T-cell (primary cell): ENCODE results near the gene CYP3A7. TPM values are rescaled to one million over a fixed set of nuclear protein-coding genes. Genes with fewer than 3 reads are reported as not detected.
"Not testable (repeated sequence)": the region's sequence is repeated elsewhere in the genome, so short reads cannot be mapped to it uniquely, and the experiment has no call there.

Experiments
- ATAC-seq, 4 experiments: fragments of 200-7000 bp in 3 of 4; fragments of 150-1000 bp in 1 of 4; cut with Tn5 transposase; replicated peaks in 1 of 4; 1 replicate in 3 of 4; 2 replicates in 1 of 4; pipeline ENCODE4 v1.10.0; 2021; ENCODE audit warnings: moderate library complexity in 3 of 4, mild to moderate bottlenecking in 2 of 4, moderate number of reproducible peaks in 1 of 4
- CTCF ChIA-PET, 2 donors: fragments of 300-600 bp; sonication (Branson Sonifier 250); formaldehyde crosslinking; loops; one replicate each; lab custom pipeline; 2022; ENCODE audit warnings: antibody characterized with exemption in 2 of 2; lab: Charles Lee
- POLR2A ChIA-PET, 2 donors: fragments of 300-600 bp; sonication (Branson Sonifier 250); formaldehyde crosslinking; loops; one replicate each; lab custom pipeline; 2022; ENCODE audit warnings: antibody characterized with exemption in 2 of 2; lab: Charles Lee
- DNase-seq, 35 experiments: peaks; one replicate each; pipeline versions ENCODE4 v3.0.0 to v3.0.0-alpha.2; 2013 to 2023
- H3K27ac ChIP-seq: one replicate; pipeline ENCODE4 v1.5.1; 2013; ENCODE audit warnings: low read length
- H3K27me3 ChIP-seq, 2 experiments: replicated peaks in 1 of 2; 1 replicate in 1 of 2; 2 replicates in 1 of 2; pipeline versions ENCODE4 v1.6.1 to v1.7.0; 2013; ENCODE audit warnings: low read length in 1 of 2, mixed read lengths in 1 of 2; ENCODE audit not compliant: control insufficient read depth in 2 of 2, insufficient read depth in 2 of 2; ENCODE audit errors: extremely low read depth in 1 of 2
- H3K36me3 ChIP-seq, 2 donors: 1 replicate in 1 of 2; 2 replicates in 1 of 2; pipeline versions ENCODE4 v1.6.1 to v1.7.0; 2013; ENCODE audit warnings: low read length in 1 of 2; ENCODE audit not compliant: control insufficient read depth in 2 of 2, insufficient read depth in 1 of 2; ENCODE audit errors: extremely low read depth in 1 of 2
- H3K4me1 ChIP-seq, 2 experiments: 1 replicate in 1 of 2; 2 replicates in 1 of 2; pipeline versions ENCODE4 v1.6.1 to v1.7.0; 2013; ENCODE audit warnings: low read length in 2 of 2, mixed read lengths in 1 of 2; ENCODE audit not compliant: insufficient read depth in 2 of 2, control insufficient read depth in 1 of 2; ENCODE audit errors: extremely low read depth in 1 of 2
- H3K4me3 ChIP-seq, 2 donors: 1 replicate in 1 of 2; 2 replicates in 1 of 2; pipeline versions ENCODE4 v1.5.1 to v1.7.0; 2013; ENCODE audit warnings: mild to moderate bottlenecking in 2 of 2, low read length in 1 of 2, moderate library complexity in 1 of 2; ENCODE audit not compliant: control insufficient read depth in 1 of 2; ENCODE audit errors: extremely low read depth in 1 of 2
- H3K9me3 ChIP-seq: 2 replicates; pipeline ENCODE4 v1.7.0; 2013
- H3K27ac Mint-ChIP-seq, 2 donors: one replicate each; pipeline ENCODE4 v1.8.0; 2020 to 2021; ENCODE audit warnings: mild to moderate bottlenecking in 2 of 2, mixed read lengths in 2 of 2
- H3K27me3 Mint-ChIP-seq, 2 donors: one replicate each; pipeline ENCODE4 v1.8.0; 2021 to 2022; ENCODE audit warnings: mixed read lengths in 2 of 2
- H3K36me3 Mint-ChIP-seq: one replicate; pipeline ENCODE4 v1.8.0; 2021; ENCODE audit warnings: mixed read lengths
- H3K4me1 Mint-ChIP-seq, 3 donors: one replicate each; pipeline ENCODE4 v1.8.0; 2020 to 2022; ENCODE audit warnings: mixed read lengths in 3 of 3, mild to moderate bottlenecking in 1 of 3
- H3K4me3 Mint-ChIP-seq, 3 donors: one replicate each; pipeline ENCODE4 v1.8.0; 2020 to 2022; ENCODE audit warnings: mild to moderate bottlenecking in 3 of 3, mixed read lengths in 3 of 3, moderate library complexity in 3 of 3
- H3K9me3 Mint-ChIP-seq, 3 donors: one replicate each; pipeline ENCODE4 v1.8.0; 2020 to 2022; ENCODE audit warnings: mixed read lengths in 3 of 3
- WGBS: methylation state at CpG from one replicate; pipeline ENCODE4 v1.1.5; 2013; ENCODE audit warnings: missing lambda C conversion rate; ENCODE audit not compliant: insufficient coverage; 5-methylcytosine and 5-hydroxymethylcytosine counted together
- total RNA-seq, 35 experiments: library from RNA in 6 of 35; stranded (reverse) in 6 of 35; fragments of 120-200 nt in 1 of 35; gene quantifications; one replicate each; pipeline versions ENCODE4 v1.2.1 to v1.2.4 and lab custom pipeline; 2013 to 2026

Gene CYP3A7
- total RNA-seq, 5 donors from 2014 or later (not counting 1 experiment from before 2014, with no cell fraction given): not detected

DNA sequence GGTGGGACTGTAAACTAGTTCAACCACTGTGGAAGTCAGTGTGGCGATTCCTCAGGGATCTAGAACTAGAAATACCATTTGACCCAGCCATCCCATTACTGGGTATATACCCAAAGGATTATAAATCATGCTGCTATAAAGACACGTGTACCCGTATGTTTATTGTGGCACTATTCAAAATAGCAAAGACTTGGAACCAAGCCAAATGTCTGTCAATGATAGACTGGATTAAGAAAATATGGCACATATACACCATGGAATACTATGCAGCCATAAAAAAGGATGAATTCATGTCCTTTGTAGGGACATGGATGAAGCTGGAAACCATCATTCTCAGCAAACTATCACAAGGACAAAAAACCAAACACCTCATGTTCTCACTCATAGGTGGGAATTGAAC lies 11.9 kb upstream of the CYP3A7 start:
- ATAC-seq, H3K4me1 Mint-ChIP-seq, H3K27ac Mint-ChIP-seq, H3K4me3 Mint-ChIP-seq, H3K9me3 ChIP-seq, CTCF ChIA-PET, H3K27ac ChIP-seq, H3K36me3 Mint-ChIP-seq, H3K27me3 ChIP-seq, H3K9me3 Mint-ChIP-seq, H3K4me3 ChIP-seq, DNase-seq, H3K4me1 ChIP-seq, POLR2A ChIA-PET, H3K36me3 ChIP-seq: not testable (repeated sequence)
- no CpG with 5 or more reads among the region's 3 CpGs for WGBS
- H3K27me3 Mint-ChIP-seq: peaks cover 5 to 16% of the 10 kb centered on the region in 2 donors

DNA sequence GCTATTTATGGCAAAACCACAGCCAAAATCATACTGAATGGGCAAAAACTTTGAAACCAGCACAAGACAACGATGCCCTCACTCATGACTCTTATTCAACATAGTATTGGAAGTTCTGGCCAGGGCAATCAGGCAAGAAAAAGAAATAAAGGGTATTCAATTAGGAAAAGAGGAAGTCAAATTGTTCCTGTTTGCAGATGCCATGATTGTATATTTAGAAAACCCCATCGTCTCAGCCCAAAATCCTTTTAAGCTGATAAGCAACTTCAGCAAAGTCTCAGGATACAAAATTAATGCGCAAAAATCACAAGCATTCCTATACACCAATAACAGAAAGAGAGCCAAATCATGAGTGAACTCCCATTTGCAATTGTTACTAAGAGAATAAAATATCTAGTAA lies 10.4 kb upstream of the CYP3A7 start:
- H3K4me1 ChIP-seq, H3K27me3 ChIP-seq, DNase-seq, H3K9me3 ChIP-seq, CTCF ChIA-PET, POLR2A ChIA-PET, H3K4me3 ChIP-seq, H3K27ac Mint-ChIP-seq, H3K4me3 Mint-ChIP-seq, H3K4me1 Mint-ChIP-seq, H3K36me3 ChIP-seq, H3K27ac ChIP-seq, ATAC-seq, H3K36me3 Mint-ChIP-seq, H3K9me3 Mint-ChIP-seq: not testable (repeated sequence)
- H3K27me3 Mint-ChIP-seq: peaks cover 8 to 17% of the 10 kb centered on the region in 2 donors
- no CpG with 5 or more reads among the region's 3 CpGs for WGBS

DNA sequence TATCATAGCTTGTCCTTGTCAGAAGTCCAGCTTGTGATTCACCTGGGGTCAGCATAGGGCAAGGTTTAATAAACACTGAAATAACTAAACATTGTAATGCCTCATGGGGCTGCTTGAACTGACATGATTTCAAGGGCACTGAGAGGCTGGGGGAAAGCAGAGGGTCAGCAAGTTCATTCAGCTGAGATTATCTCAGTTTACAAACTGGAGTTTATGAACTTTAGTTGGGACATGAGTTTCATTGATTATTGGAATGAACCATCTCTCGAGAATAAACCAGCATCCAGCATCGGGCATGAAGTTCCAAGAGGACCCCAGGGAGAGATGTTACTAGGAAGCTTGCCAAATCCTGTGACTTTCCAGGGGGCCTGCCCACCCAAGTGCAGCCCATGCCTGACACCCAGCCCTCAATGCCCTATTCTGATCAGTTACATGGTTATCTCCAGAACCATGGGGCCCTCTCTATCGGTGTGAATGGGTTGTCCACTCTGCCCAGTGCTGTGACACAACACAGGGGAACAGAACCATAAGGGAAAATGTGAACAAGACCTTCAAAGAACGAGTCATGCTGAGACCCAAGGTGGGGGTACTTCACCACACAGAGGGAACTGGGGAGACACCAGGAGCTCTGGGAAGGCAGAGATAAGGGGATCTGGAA lies 7.9 kb upstream of the CYP3A7 start:
- 87% methylated on average over 4 of the region's 4 CpGs for WGBS
- Mint-ChIP-seq H3K36me3 (peaks cover 23% of the 10 kb centered on the region), H3K4me1 (peaks cover 0 to 4% (median 0%) of the 10 kb centered on the region in 3 donors), H3K27me3 (peaks cover 8 to 17% of the 10 kb centered on the region in 2 donors), H3K4me3 (no peak overlapping the region), H3K27ac (no peak overlapping the region), H3K9me3 (no peaks in the 10 kb centered on the region)
- Histone ChIP-seq H3K9me3 (no peaks in the 10 kb centered on the region), H3K27me3 (peaks cover 0 to 6% of the 10 kb centered on the region in 2 experiments), H3K27ac (no peak overlapping the region), H3K4me1 (no peaks in the 10 kb centered on the region), H3K36me3 (no peaks in the 10 kb centered on the region), H3K4me3 (no peak overlapping the region)
- no peak for DNase-seq
- ATAC-seq: no peak
- POLR2A ChIA-PET: no interaction called here
- CTCF ChIA-PET: interaction anchor here in 1 of 2 donors (0.6 kb wide), 1 partner anchor 9 kb away, joined by 3 read pairs; no protein-coding TSS in a partner anchor

DNA sequence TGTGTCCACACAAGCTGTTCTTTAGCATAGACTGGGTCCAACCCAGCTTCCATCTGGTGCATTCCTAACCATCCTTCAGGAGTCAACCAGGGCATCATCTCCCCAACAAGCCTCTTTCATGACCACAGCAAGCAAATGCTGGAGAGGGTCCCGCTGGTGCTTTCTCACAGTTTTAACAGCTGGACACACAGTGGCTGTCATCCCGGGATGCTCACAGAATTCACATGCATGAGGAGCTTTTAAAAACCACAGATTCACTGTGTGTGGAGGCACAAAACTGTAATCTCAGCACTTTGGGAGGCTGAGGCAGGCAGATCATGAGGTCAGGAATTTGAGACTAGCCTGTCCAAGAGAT lies 6.4 kb upstream of the CYP3A7 start:
- ATAC-seq: no peak

DNA sequence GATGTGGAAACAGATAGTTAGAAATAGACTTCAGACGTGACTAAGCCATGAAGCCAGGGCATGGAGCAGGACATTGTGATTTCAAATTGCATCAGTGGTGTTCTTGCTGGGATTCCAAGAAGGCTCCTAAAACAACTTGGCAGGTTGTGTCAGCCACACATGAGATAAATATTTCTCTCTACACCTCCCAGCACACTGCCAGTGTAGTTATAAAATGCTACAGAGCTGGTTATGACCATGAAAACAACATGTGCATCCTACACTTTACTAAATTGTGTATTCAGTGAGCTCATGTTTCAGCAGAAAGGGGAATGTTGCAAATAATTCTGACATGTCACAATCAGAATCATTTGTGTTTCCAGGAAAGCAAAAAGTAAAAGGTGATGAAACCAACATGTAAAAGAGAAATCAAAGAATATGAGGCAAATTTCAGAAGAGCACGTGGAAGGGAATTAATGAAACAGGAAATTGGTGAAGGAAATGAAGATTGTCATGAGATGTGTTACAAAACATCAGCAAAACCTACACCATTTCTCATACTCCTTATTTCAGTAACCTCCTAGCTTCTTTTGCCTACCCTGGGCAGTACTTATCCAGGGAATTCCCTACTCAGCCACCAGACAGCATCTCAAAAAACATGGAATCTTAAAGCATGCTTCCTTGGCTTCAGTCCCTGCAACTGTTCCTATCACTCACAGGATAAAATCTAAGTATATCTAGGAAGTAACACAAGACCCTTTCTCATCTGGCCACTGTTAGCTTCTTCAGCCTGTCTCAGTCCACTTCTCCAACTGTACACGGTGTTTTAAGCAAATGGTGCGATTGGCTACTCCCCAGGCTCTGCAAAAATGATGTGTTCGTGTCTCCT lies 5.8 kb upstream of the CYP3A7 start:
- H3K9me3 ChIP-seq: no peaks in the 10 kb centered on the region
- H3K4me1 ChIP-seq: no peaks in the 10 kb centered on the region
- peaks cover 38% of the 10 kb centered on the region for H3K36me3 Mint-ChIP-seq
- DNase-seq (no peak), ATAC-seq (no peak)
- H3K4me3 Mint-ChIP-seq: no peak overlapping the region
- CTCF ChIA-PET: no interaction called here
- H3K4me3 ChIP-seq: no peak overlapping the region
- peaks cover 8 to 17% of the 10 kb centered on the region in 2 donors for H3K27me3 Mint-ChIP-seq
- 79% methylated on average over 4 of the region's 5 CpGs for WGBS
- H3K9me3 Mint-ChIP-seq: no peaks in the 10 kb centered on the region
- H3K27ac Mint-ChIP-seq: no peak overlapping the region
- no peak overlapping the region for H3K27ac ChIP-seq
- H3K4me1 Mint-ChIP-seq: peaks cover 0 to 4% (median 0%) of the 10 kb centered on the region in 3 donors
- H3K27me3 ChIP-seq: peaks cover 0 to 6% of the 10 kb centered on the region in 2 experiments
- no peaks in the 10 kb centered on the region for H3K36me3 ChIP-seq
- POLR2A ChIA-PET: interaction anchor here in 1 of 2 donors (0.6 kb wide), 1 partner anchor 143 kb away, joined by 3 read pairs; the partner anchor contains the start of gene TMEM225B

More for the DNA sequence above, 6.4 kb upstream of the CYP3A7 start:
- CTCF ChIA-PET: no interaction called here
- 100% methylated on average over 1 of the region's 2 CpGs for WGBS
- Mint-ChIP-seq H3K27ac (no peak overlapping the region), H3K4me3 (no peak overlapping the region), H3K4me1 (peaks cover 0 to 4% (median 0%) of the 10 kb centered on the region in 3 donors), H3K27me3 (peaks cover 8 to 17% of the 10 kb centered on the region in 2 donors), H3K9me3 (no peaks in the 10 kb centered on the region), H3K36me3 (peaks cover 34% of the 10 kb centered on the region)
- H3K27ac ChIP-seq: no peak overlapping the region
- H3K27me3 ChIP-seq: peaks cover 0 to 6% of the 10 kb centered on the region in 2 experiments
- H3K36me3 ChIP-seq: no peaks in the 10 kb centered on the region
- no peak for DNase-seq
- no peak overlapping the region for H3K4me3 ChIP-seq
- POLR2A ChIA-PET: no interaction called here
- H3K9me3 ChIP-seq: no peaks in the 10 kb centered on the region
- H3K4me1 ChIP-seq: no peaks in the 10 kb centered on the region

DNA sequence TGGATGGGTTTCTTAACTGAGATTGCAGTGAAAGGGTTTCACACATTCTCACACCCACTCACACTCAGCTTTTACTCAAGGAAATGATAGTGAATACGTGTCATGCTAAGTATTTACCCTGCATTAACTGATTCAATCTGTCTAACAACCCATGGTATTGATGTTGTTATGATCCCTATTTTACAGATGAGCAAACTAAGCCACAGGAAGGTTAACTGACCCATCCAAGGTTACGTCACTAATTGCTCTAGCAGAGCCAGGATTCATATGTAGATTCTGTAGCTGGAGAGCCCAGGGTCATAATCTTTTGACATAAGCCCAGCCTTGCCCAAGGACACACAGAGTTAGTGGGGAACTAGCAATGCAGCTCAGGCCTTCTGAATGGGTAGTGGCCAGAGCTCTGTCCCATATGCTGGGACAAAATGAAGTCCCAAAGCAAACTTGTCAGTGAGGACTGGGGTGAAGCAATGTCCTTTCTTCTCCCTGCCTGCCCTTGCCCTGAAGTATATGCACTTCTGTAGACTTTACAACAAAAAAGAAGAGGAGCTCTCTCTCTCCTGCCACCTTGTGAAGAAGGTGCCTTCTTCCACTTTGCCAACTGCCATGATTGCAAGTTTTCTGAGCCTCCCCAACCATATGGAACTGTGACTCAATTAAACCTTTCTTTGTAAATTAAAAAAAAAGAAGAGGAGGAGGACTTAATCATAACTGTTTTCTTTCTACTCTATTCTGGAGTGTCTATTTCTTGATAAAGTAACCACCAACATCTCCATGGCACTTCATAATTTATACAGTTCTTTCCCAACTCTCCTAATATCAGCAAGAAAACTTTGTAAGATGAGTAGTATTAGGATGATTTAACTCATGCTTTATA lies 4.9 kb upstream of the CYP3A7 start:
- Histone ChIP-seq H3K27ac (no peak overlapping the region), H3K27me3 (peaks cover 0 to 6% of the 10 kb centered on the region in 2 experiments), H3K36me3 (no peaks in the 10 kb centered on the region), H3K4me1 (no peaks in the 10 kb centered on the region), H3K9me3 (no peaks in the 10 kb centered on the region), H3K4me3 (no peak overlapping the region)
- Mint-ChIP-seq H3K27me3 (peaks cover 8 to 14% of the 10 kb centered on the region in 2 donors), H3K36me3 (peaks cover 42% of the 10 kb centered on the region), H3K4me3 (no peak overlapping the region), H3K27ac (no peak overlapping the region), H3K9me3 (no peaks in the 10 kb centered on the region), H3K4me1 (peaks cover 0 to 4% (median 0%) of the 10 kb centered on the region in 3 donors)
- CTCF ChIA-PET: no interaction called here
- ATAC-seq (no peak), DNase-seq (no peak)
- POLR2A ChIA-PET: interaction anchor here in 1 of 2 donors (0.6 kb wide), 1 partner anchor 142 kb away, joined by 3 read pairs; the partner anchor contains the start of gene TMEM225B
- 91% methylated on average over 1 of the region's 2 CpGs for WGBS
